ENCODE data around the gene PTPN21.

Gene PTPN21

GRCh38 chr14:88499225-88499624 lies 55.6 kb downstream of the PTPN21 start:
- no peak overlapping the region for H3K4me3 ChIP-seq (ENCODE audit: low read length)
- no peak for DNase-seq (ENCODE audit: low read depth)
- TF ChIP-seq CTCF (conservative IDR thresholded peaks at IDR 0.05; ENCODE audit: low read depth, low read length), result no peak

- no peak for DNase-seq (ENCODE audit: low read depth)
- H3K4me3 ChIP-seq (ENCODE audit: low read length), result no peak overlapping the region
- TF ChIP-seq CTCF (conservative IDR thresholded peaks at IDR 0.05; ENCODE audit: low read depth, low read length), result no peak
These were observed 58.4 kb downstream of the PTPN21 start for GRCh38 chr14:88496414-88496813.

GRCh38 chr14:88493392-88494185 lies 61.2 kb downstream of the PTPN21 start:
- DNase-seq (ENCODE audit: low read depth), result no peak
- no peak overlapping the region for H3K4me3 ChIP-seq (ENCODE audit: low read length)
- TF ChIP-seq CTCF (conservative IDR thresholded peaks at IDR 0.05; ENCODE audit: low read depth, low read length), result no peak

- peak; percentile 32 for DNase-seq (ENCODE audit: low read depth)
- H3K4me3 ChIP-seq (ENCODE audit: low read length), result no peak overlapping the region
- TF ChIP-seq CTCF (conservative IDR thresholded peaks at IDR 0.05; ENCODE audit: low read depth, low read length), result peak; percentile 89
These were observed 62.3 kb downstream of the PTPN21 start for GRCh38 chr14:88492272-88493089.

GRCh38 chr14:88490168-88490567 lies 64.6 kb downstream of the PTPN21 start:
- no peak overlapping the region for H3K4me3 ChIP-seq (ENCODE audit: low read length)
- DNase-seq (ENCODE audit: low read depth), result no peak
- TF ChIP-seq CTCF (conservative IDR thresholded peaks at IDR 0.05; ENCODE audit: low read depth, low read length), result no peak

GRCh38 chr14:88488897-88489296 lies 65.9 kb downstream of the PTPN21 start:
- no peak overlapping the region for H3K4me3 ChIP-seq (ENCODE audit: low read length)
- DNase-seq (ENCODE audit: low read depth), result no peak
- no peak for TF ChIP-seq CTCF (conservative IDR thresholded peaks at IDR 0.05; ENCODE audit: low read depth, low read length)

All from retinal pigment epithelial cell (primary cell).